Measurements from ENCODE around the gene TMEM18.

TMEM18 gene

GRCh38 chr2:672606-672905, 4.7 kb downstream of the TMEM18 start:
- no peak for DNase-seq (ENCODE audit: low read depth)

GRCh38 chr2:671787-672605, 5.2 kb downstream of the TMEM18 start:
- no peak for DNase-seq (ENCODE audit: low read depth)

GRCh38 chr2:671072-671471, 6.1 kb downstream of the TMEM18 start:
- DNase-seq (ENCODE audit: low read depth), result no peak

GRCh38 chr2:670637-671036, 6.6 kb downstream of the TMEM18 start:
- no peak for DNase-seq (ENCODE audit: low read depth)

- no peak for DNase-seq (ENCODE audit: low read depth)
Observed at GRCh38 chr2:669323-669722, 7.9 kb downstream of the TMEM18 start.

- DNase-seq (ENCODE audit: low read depth), result no peak
Observed at GRCh38 chr2:668000-668398, 9.2 kb downstream of the TMEM18 start.

- DNase-seq (ENCODE audit: low read depth), result no peak
Observed at GRCh38 chr2:667332-667999, 9.7 kb downstream of the TMEM18 start.

- DNase-seq (ENCODE audit: low read depth), result no peak
Observed at GRCh38 chr2:666441-666840, 10.8 kb downstream of the TMEM18 start.

GRCh38 chr2:665340-666073, 11.7 kb downstream of the TMEM18 start:
- DNase-seq (ENCODE audit: low read depth), result no peak

- DNase-seq (ENCODE audit: low read depth), result no peak
Observed at GRCh38 chr2:664063-664462, 13.1 kb downstream of the TMEM18 start.

GRCh38 chr2:663221-663620, 14.0 kb downstream of the TMEM18 start:
- no peak for DNase-seq (ENCODE audit: low read depth)

- no peak for DNase-seq (ENCODE audit: low read depth)
Observed at GRCh38 chr2:661360-661635, 15.9 kb downstream of the TMEM18 start.

- DNase-seq (ENCODE audit: low read depth), result no peak
Observed at GRCh38 chr2:660586-661359, 16.4 kb downstream of the TMEM18 start.

GRCh38 chr2:660029-660428, 17.2 kb downstream of the TMEM18 start:
- no peak for DNase-seq (ENCODE audit: low read depth)

- no peak for DNase-seq (ENCODE audit: low read depth)
Observed at GRCh38 chr2:658426-658825, 18.8 kb downstream of the TMEM18 start.

GRCh38 chr2:657766-658165, 19.4 kb downstream of the TMEM18 start:
- no peak for DNase-seq (ENCODE audit: low read depth)

GRCh38 chr2:656676-657075, 20.5 kb downstream of the TMEM18 start:
- DNase-seq (ENCODE audit: low read depth), result no peak

- DNase-seq (ENCODE audit: low read depth), result no peak
Observed at GRCh38 chr2:655626-656025, 21.6 kb downstream of the TMEM18 start.

GRCh38 chr2:654896-655295, 22.3 kb downstream of the TMEM18 start:
- no peak for DNase-seq (ENCODE audit: low read depth)

GRCh38 chr2:653645-654425, 23.4 kb downstream of the TMEM18 start:
- DNase-seq (ENCODE audit: low read depth), result no peak

GRCh38 chr2:652881-653480, 24.2 kb downstream of the TMEM18 start:
- no peak for DNase-seq (ENCODE audit: low read depth)
